GM12878 (cell line): ENCODE measurements around the gene MYBPC2. TPM values are rescaled to one million over a fixed set of nuclear protein-coding genes. Genes with fewer than 3 reads are reported as not detected.

ENCODE experiments used
- ATAC-seq: fragments of 200-7000 bp; cut with Tn5 transposase; 3 replicates; pipeline ENCODE4 v1.9.1; 2020; ENCODE audit warnings: mild to moderate bottlenecking, moderate library complexity
- BruUV-seq: library from RNA; stranded (reverse); fragments of 400-500 nt; replicated peaks from 2 replicates; lab custom pipeline; 2021; lab: Mats Ljungman, UMichigan
- CTCF ChIA-PET: fragments of 300-600 bp; sonication (Branson Sonifier 250); formaldehyde crosslinking; extraction: SDS; loops from one replicate; lab custom pipeline; 2021; ENCODE audit warnings: inconsistent platforms; lab: Yijun Ruan, JAX
- POLR2A ChIA-PET: fragments of 350-600 bp; formaldehyde crosslinking; extraction: SDS; loops from one replicate; lab custom pipeline; 2021; ENCODE audit warnings: inconsistent platforms; lab: Charles Lee
- RAD21 ChIA-PET: fragments of 300-600 bp; sonication (Branson Sonifier 250); formaldehyde crosslinking; loops from one replicate; lab custom pipeline; 2023; ENCODE audit warnings: antibody characterized with exemption; ENCODE audit not compliant: unreplicated experiment; lab: Charles Lee
- SMC1A ChIA-PET: fragments of 300-600 bp; sonication (Branson Sonifier 250); formaldehyde crosslinking; loops from one replicate; lab custom pipeline; 2023; ENCODE audit not compliant: unreplicated experiment, uncharacterized antibody; lab: Charles Lee
- DNase-seq: peaks from one replicate; pipeline ENCODE4 v3.0.0-alpha.2; 2011; ENCODE audit warnings: low read depth, low spot score
- FAIRE-seq: peaks from 3 replicates; lab custom pipeline; 2011; peaks lifted over from hg19 to GRCh38; lab: Jason Lieb, UNC
- H2AFZ ChIP-seq: 2 replicates; pipeline ENCODE4 v1.6.0; 2011; ENCODE audit warnings: low read depth, low read length, control low read depth; ENCODE audit not compliant: control insufficient read depth
- H3K27ac ChIP-seq: 2 replicates; pipeline ENCODE4 v1.5.1; 2011; ENCODE audit warnings: control low read depth; ENCODE audit not compliant: control insufficient read depth, insufficient read depth
- H3K27me3 ChIP-seq, 2 experiments: replicated peaks in 1 of 2; 2 replicates each; pipeline versions ENCODE4 v1.6.0 to v1.6.1; 2011; ENCODE audit warnings: low read length in 1 of 2; ENCODE audit not compliant: control insufficient read depth in 2 of 2, insufficient read depth in 2 of 2
- H3K36me3 ChIP-seq, 2 experiments: 2 replicates each; pipeline ENCODE4 v1.5.1; 2011; ENCODE audit warnings: low read length in 1 of 2; ENCODE audit not compliant: control insufficient read depth in 2 of 2, insufficient read depth in 2 of 2
- H3K4me1 ChIP-seq: 2 replicates; pipeline ENCODE4 v1.6.1; 2011; ENCODE audit warnings: mild to moderate bottlenecking, low read length, moderate library complexity, mixed read lengths; ENCODE audit not compliant: control insufficient read depth, insufficient read depth
- H3K4me2 ChIP-seq: 2 replicates; pipeline ENCODE4 v1.6.0; 2011; ENCODE audit warnings: control low read depth; ENCODE audit not compliant: control insufficient read depth, insufficient read depth
- H3K4me3 ChIP-seq: fragments of 200-600 bp; sonication (generic); 2 replicates; pipeline ENCODE4 v1.5.1; 2016
- H3K79me2 ChIP-seq: 2 replicates; pipeline ENCODE4 v1.6.0; 2011; ENCODE audit warnings: low read length; ENCODE audit not compliant: control insufficient read depth, insufficient read depth
- H3K9ac ChIP-seq: 2 replicates; pipeline ENCODE4 v1.8.0; 2011; ENCODE audit warnings: low read length, control low read depth, mixed read lengths; ENCODE audit not compliant: control insufficient read depth, insufficient read depth
- H3K9me3 ChIP-seq: replicated peaks from 3 replicates; pipeline ENCODE4 v1.5.1; 2011; ENCODE audit warnings: mild to moderate bottlenecking, low read length; ENCODE audit not compliant: control insufficient read depth, insufficient read depth
- H4K20me1 ChIP-seq: 2 replicates; pipeline ENCODE4 v1.6.0; 2011; ENCODE audit not compliant: control insufficient read depth, insufficient read depth
- BCL3 ChIP-seq: IDR thresholded peaks from 2 replicates; pipeline ENCODE4 v1.6.1; 2011; ENCODE audit warnings: borderline replicate concordance, low read depth, mild to moderate bottlenecking, moderate library complexity, low read length; ENCODE audit not compliant: insufficient read depth, poor library complexity, severe bottlenecking
- CBX5 ChIP-seq: sonication (generic); IDR thresholded peaks from 2 replicates; pipeline ENCODE4 v1.6.1; 2016; ENCODE audit warnings: low read depth, moderate library complexity, mild to moderate bottlenecking, inconsistent platforms
- HDGF ChIP-seq: fragments of 450-650 bp; IDR thresholded peaks from 2 replicates; pipeline ENCODE4 v1.6.1; 2016; ENCODE audit warnings: antibody characterized with exemption
- JUND ChIP-seq: IDR thresholded peaks from 2 replicates; pipeline ENCODE4 v1.6.1; 2012; ENCODE audit warnings: low read depth, mild to moderate bottlenecking, low read length, improper control_type of control experiment, moderate library complexity
- NFIC ChIP-seq: IDR thresholded peaks from 2 replicates; pipeline ENCODE4 v1.6.1; 2012; ENCODE audit warnings: low read depth, mild to moderate bottlenecking, inconsistent platforms, low read length, moderate library complexity
- NR2C1 ChIP-seq: fragments of 450-650 bp; IDR thresholded peaks from 2 replicates; pipeline ENCODE4 v1.6.1; 2017; ENCODE audit warnings: antibody characterized with exemption, mild to moderate bottlenecking, moderate library complexity
- SMAD5 ChIP-seq: IDR thresholded peaks from 2 replicates; pipeline ENCODE4 v1.6.1; 2016; ENCODE audit warnings: antibody characterized with exemption, low read depth
- SREBF2 ChIP-seq: IDR thresholded peaks from 2 replicates; pipeline ENCODE4 v1.6.1; 2012; ENCODE audit warnings: mild to moderate bottlenecking, low read length
- ZBTB4 ChIP-seq: fragments of 450-650 bp; formaldehyde crosslinking; IDR thresholded peaks from 2 replicates; pipeline ENCODE4 v1.4.0; 2022; ENCODE audit warnings: mild to moderate bottlenecking, moderate library complexity
- ZBTB40 ChIP-seq: fragments of 450-650 bp; IDR thresholded peaks from 2 replicates; pipeline ENCODE4 v1.6.1; 2016; ENCODE audit warnings: mild to moderate bottlenecking, moderate library complexity, borderline replicate concordance
- WGBS: methylation state at CpG from one replicate; pipeline ENCODE4 v1.1.6; 2016; ENCODE audit warnings: low lambda C conversion rate; ENCODE audit not compliant: insufficient replicate concordance, insufficient coverage; ENCODE audit errors: missing lambda C conversion rate; 5-methylcytosine and 5-hydroxymethylcytosine counted together
- in situ Hi-C: fragments of 300-500 bp; cut with MboI; formaldehyde crosslinking; loops from 9 replicates; pipeline ENCODE4 v1.14.3; 2018; ENCODE audit warnings: mixed read lengths
- intact Hi-C: fragments of 100-400 bp; cut with micrococcal nuclease; formaldehyde crosslinking; loops from one replicate; pipeline ENCODE4 v1.14.2; 2022; ENCODE audit not compliant: unreplicated experiment
- polyA plus RNA-seq, 11 experiments: library from polyadenylated mRNA; depleted of rRNA in 4 of 11; unstranded in 6 of 11; stranded (reverse) in 5 of 11; fragments of >200 nt; fragmentation: Nextera tagmentation in 4 of 11; fragmentation: Illumina TruSeq in 1 of 11; extraction: Ambion mirVana in 4 of 11; extraction: Trizol in 1 of 11; gene quantifications; 1 replicate in 1 of 11; 2 replicates in 10 of 11; pipeline versions ENCODE4 v1.2.1 to v1.2.3, GENCODE V29; 2011 to 2016; ENCODE audit warnings: inconsistent platforms in 2 of 11, missing spikeins in 2 of 11, low read depth in 1 of 11
- total RNA-seq, 4 experiments: library from RNA; depleted of rRNA in 3 of 4; stranded (reverse); fragments of >200 nt in 3 of 4; fragmentation: Illumina TruSeq in 1 of 4; extraction: Trizol in 1 of 4; gene quantifications; 2 replicates each; pipeline versions ENCODE4 v1.2.1 to v1.2.3, GENCODE V29; 2013 to 2021
- TF ChIP-seq, protein P1 (sequence below): fragments of 450-650 bp; IDR thresholded peaks from 2 replicates; pipeline ENCODE4 v1.6.1; 2018; ENCODE audit warnings: mild to moderate bottlenecking, low read depth, moderate library complexity; ENCODE audit not compliant: partially characterized antibody

MYBPC2 gene
- total and polyA plus RNA-seq, 10 of the 15 experiments (the other 5 are each of a cell fraction or from before 2014, with no cell fraction given) = 0.09 to 2.6 (median 0.61) TPM

GRCh38 chr19:50479761-50480251 lies 47.1 kb downstream of the MYBPC2 start:
- SMC1A ChIA-PET = no interaction called here
- BruUV-seq = no TSS peak
- in situ Hi-C loops = no loop called here
- WGBS = 98% methylated on average over 16 of the region's 16 CpGs
- Histone ChIP-seq H3K9ac (no peak overlapping the region), H4K20me1 (no peaks in the 10 kb centered on the region), H2AFZ (no peak overlapping the region), H3K9me3 (peaks cover 6% of the 10 kb centered on the region; the same call in 2 of the 3 replicates), H3K4me3 (no peak overlapping the region), H3K4me2 (no peak overlapping the region), H3K36me3 (peaks cover 12 to 21% of the 10 kb centered on the region in 2 experiments; a peak in 3 of 4 replicates), H3K79me2 (peaks cover 22% of the 10 kb centered on the region), H3K4me1 (no peaks in the 10 kb centered on the region), H3K27ac (no peak overlapping the region), H3K27me3 (no peaks in the 10 kb centered on the region)
- no peak for FAIRE-seq
- RAD21 ChIA-PET = interaction anchor here (0.9 to 1.2 kb wide), 2 partner anchors 19 to 111 kb away, joined by 4 read pairs; no protein-coding TSS in a partner anchor
- POLR2A ChIA-PET = interaction anchor here (0.8 kb wide), 1 partner anchor 315 kb away, joined by 3 read pairs; no protein-coding TSS in a partner anchor
- TF ChIP-seq JUND (no peak), CBX5 (no peak), BCL3 (no peak), SMAD5 (no peak), NR2C1 (no peak), ZBTB40 (no peak), SREBF2 (no peak), NFIC (no peak), ZBTB4 (CRISPR knock-in tag) (no peak), HDGF (no peak)
- TF ChIP-seq, protein P1, sequence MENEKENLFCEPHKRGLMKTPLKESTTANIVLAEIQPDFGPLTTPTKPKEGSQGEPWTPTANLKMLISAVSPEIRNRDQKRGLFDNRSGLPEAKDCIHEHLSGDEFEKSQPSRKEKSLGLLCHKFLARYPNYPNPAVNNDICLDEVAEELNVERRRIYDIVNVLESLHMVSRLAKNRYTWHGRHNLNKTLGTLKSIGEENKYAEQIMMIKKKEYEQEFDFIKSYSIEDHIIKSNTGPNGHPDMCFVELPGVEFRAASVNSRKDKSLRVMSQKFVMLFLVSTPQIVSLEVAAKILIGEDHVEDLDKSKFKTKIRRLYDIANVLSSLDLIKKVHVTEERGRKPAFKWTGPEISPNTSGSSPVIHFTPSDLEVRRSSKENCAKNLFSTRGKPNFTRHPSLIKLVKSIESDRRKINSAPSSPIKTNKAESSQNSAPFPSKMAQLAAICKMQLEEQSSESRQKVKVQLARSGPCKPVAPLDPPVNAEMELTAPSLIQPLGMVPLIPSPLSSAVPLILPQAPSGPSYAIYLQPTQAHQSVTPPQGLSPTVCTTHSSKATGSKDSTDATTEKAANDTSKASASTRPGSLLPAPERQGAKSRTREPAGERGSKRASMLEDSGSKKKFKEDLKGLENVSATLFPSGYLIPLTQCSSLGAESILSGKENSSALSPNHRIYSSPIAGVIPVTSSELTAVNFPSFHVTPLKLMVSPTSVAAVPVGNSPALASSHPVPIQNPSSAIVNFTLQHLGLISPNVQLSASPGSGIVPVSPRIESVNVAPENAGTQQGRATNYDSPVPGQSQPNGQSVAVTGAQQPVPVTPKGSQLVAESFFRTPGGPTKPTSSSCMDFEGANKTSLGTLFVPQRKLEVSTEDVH = no peak
- DNase-seq = no peak
- ATAC-seq = no peak
- intact Hi-C loops = no loop called here
- CTCF ChIA-PET = interaction anchor here (0.8 to 1.8 kb wide), 4 partner anchors 10 to 123 kb away, joined by 3 to 6 read pairs (median 5); no protein-coding TSS in a partner anchor
